GOT3 (cell line): ENCODE data around the gene SLC38A5.

Experiments
- DNase-seq: peaks from one replicate; lab custom pipeline; 2025; ENCODE audit warnings: mixed read lengths; lab: John Stamatoyannopoulos, UW

The SLC38A5 gene

DNA sequence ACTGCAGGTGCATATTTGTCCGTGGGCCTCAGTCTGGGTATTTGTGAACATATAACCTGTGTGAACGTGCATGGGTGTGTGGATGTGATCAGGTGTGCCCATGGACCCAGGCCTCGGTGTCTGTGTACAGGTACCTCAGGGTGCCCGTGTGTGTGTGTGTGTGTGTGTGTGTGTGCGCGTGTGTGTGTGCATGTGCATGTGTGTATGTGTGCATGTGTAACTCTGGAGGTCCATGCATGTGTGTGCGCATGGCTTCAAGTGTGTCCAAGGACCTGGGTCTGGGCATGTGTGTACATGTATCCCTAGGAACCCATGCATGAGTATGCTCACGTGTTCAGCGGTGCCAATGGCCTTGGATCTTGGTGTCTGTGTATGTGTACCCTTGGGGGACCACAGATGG, 21.7 kb upstream of the SLC38A5 start:
- no peak for DNase-seq

DNA sequence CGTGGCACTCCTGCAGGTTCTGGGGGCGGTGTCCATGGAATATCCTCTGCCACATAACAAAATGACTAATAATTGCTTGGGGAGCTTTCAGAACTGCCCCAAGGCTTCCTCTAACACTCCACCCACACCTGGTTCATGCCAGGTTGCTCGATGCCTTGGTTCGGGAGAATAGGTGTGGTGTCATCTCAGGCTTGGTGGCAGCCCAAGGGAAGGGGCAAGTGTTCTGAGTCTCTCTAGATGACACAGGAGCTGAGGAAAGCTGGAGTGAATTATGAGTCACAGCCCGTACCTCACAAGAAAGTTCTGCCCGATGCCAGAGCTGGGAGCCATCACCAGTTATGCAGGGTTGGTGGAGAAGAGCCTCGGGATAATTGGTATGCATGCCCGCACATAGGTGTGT, 20.6 kb upstream of the SLC38A5 start:
- no peak for DNase-seq

DNA sequence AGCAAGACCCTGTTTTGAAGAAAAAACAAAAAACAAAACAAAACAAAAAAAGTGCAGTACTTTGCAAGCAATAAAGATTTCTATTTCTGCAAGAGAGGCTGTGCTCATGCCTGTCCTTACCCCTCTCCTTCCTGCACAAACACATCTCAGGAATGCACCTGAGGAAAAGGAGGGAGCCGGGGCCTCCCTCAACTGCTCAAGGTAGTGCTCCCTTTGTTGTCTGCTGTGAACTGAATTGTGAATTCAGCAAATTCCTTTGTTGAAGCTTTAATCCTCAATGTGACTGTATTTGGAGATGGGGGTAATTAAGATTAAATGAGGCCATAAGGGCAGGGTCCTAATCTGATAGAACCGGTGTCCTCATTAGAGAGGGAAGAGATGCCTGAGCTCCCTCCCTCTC, 19.8 kb upstream of the SLC38A5 start:
- no peak for DNase-seq

DNA sequence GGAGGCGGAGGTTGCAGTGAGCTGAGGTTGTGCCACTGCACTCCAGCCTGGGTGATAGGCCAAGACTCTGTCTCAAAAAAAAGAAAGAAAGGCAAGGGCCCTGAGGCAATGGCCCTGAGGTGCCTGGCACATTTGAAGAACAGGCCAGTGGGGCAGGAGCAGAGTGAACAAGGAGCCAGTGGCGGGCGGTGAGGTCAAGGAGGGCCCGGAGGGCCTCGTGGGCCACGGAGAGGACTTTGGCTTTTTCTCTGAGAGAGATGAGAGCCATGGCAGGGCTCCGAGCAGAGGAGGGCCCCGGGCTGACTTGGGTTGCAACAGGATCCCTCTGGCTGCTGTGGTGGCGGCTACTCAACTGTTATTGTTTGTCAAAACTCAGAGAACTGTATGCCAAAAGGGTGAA, 19.2 kb upstream of the SLC38A5 start:
- no peak for DNase-seq

DNA sequence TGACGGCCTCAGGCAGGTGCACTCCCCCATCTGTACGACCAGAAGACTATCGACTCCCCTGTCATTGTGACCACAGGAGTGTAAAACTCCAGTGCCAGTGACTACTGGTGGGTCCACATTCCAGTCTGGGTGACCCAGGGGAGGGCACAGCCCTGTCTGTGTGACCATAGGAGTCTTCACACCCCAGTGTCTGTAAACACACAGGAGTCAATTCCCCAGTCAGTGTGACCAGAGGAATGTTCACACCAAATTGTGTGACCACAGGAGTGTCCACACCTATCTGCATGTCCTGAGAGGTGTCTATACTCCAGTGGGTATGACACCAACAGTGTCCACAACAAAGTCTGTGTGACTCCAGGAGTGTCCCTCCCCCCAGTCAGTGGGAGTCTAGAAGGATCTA, 18.0 kb upstream of the SLC38A5 start:
- DNase-seq = no peak

DNA sequence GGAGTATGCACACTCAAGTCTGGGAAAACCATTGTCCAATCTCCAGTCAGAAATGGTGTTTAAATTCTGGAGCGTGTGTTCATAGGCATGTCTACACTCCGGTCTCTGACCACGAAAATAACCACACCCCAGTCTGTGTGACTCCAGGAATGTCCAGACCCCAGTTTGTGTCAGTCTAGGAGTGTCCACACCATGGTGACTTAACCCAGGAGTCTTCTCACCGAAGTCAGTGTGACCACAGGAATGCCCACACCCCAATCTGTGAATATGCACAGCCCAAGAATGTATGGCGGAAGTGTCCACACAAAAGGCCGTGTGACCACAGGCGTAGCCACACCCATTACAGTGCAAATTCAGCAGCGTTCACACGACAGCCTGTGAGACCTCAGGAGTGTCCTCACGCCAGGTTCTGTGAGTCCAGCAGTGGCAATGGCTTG, 17.3 kb upstream of the SLC38A5 start:
- no peak for DNase-seq

DNA sequence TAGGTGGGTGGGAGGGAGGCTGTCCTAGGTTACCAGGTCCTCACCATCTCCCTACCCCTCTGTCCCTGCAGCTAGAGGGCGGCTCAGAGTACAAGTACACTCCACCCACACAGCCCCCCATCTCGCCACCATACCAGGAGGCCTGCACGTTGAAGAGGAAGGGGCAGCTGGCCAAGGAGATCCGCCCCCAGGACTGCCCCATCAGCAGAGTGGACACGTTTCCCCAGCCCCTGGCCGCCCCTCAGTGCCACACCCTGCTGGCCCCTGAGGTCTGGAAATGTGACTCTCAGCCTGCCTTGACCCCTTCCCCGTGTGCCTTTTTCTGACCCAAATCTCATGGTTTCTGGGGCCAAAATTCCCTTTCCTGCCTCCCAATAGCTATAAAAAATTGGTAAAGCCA, 12.5 kb upstream of the SLC38A5 start:
- no peak for DNase-seq

DNA sequence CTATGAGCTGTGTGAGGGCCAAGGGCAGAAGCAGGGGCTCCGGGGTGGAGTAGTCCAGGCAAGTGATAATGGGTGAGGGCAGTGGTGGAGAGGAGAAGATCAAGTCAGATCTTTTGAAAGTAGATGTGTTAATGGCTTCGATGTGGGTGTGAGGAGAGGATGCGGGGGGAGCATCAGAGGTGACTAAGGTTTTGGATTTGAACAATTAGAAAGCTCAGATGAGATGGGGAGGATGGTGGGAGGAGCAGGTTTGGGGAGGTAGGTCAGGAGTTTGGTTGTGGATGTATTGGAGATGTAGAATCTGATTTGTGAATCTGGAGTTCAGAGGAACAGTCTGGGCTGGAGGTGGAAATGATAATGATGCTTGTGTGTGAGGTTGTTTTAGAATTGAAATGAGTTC, 10.5 kb upstream of the SLC38A5 start:
- DNase-seq = no peak

DNA sequence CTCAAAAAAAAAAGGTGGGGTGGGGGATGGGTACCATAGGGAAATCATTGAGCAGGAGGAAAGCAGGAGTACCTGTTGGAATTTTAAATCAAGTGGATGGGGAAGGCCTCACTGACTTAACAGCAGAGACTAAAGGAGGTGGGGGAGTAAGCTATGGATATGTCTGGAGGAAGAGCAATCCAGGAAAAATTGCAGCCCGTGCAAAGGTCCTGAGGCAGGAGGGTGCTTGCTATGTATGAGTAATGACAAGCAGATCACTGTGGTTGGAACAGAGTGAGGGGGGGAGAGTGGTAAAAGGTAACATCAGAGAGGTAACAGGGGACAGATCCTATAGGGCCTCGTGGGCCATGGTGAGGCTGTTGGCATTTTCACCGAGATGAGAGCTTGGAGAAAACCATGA, 10.1 kb upstream of the SLC38A5 start:
- no peak for DNase-seq

DNA sequence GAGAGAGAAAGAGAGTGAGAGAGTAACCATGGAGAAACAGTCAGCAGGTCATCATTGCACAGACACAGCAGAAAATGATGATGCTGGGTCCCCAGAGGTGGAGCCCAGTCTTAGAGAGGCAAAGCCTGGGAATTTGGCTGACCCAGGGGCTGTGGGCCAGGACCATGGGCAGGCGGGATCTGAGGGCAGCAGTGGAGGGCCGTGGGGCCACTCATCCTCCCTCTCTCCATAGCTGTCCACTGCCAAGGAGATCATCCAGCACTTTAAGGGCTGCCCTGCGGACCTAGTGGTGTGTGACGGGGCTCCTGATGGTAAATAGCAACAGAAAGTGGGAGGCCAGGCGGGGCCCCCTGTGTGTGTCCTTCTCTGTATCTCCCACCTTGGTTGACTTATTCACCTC, 8.7 kb upstream of the SLC38A5 start:
- DNase-seq = no peak

DNA sequence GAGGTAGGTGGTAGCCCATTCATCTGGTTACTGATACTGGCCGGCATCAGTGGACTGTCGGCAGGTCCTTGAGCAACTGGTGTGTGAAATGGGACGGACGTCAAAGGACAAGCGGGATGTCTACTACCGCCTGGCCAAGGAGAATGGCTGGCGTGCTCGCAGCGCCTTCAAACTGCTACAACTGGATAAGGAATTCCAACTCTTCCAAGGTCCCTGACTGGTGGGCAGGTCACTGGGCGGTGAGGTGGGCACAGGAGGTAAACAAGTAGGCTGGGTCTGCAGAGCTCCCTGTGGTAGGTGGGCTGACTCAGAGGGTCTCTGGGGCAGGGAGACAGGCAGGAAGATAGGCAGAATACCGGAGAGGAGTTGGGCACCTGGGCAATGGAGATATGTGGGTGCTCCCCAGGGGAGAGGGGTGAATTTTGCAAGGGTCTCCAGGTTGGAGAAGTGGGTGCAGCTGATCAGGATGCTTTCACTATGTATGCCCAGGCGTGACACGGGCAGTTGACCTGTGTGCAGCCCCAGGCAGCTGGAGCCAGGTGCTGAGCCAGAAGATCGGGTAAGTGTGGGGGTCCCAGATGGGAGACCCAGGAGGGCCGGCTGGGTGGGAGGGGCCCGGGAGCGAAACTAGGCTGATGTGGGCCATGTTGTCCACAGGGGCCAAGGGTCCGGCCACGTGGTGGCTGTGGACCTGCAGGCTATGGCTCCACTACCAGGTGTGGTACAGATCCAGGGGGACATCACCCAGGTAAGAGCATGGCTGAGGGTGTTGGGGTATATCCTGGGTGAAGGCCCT, 8.1 kb upstream of the SLC38A5 start:
- no peak for DNase-seq

DNA sequence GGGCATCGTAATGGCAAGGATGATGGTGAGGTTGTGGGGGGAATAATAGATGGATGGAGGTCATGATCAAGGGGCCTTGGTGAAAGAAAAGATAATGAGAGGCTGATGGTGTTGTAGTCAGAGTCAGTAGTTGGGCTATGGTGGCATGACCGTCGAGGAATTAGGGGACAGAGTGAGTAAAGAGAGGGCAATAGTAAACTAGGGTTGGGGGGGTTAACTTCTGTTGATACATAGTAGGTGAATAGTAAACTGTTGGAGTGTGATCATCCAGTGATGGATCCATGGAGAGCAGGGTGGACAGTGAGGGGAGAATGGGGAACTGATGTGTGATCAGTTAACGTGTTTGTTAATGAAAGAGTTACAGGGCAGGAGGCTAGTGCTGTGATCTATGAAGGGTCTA, 6.9 kb upstream of the SLC38A5 start:
- DNase-seq = no peak

DNA sequence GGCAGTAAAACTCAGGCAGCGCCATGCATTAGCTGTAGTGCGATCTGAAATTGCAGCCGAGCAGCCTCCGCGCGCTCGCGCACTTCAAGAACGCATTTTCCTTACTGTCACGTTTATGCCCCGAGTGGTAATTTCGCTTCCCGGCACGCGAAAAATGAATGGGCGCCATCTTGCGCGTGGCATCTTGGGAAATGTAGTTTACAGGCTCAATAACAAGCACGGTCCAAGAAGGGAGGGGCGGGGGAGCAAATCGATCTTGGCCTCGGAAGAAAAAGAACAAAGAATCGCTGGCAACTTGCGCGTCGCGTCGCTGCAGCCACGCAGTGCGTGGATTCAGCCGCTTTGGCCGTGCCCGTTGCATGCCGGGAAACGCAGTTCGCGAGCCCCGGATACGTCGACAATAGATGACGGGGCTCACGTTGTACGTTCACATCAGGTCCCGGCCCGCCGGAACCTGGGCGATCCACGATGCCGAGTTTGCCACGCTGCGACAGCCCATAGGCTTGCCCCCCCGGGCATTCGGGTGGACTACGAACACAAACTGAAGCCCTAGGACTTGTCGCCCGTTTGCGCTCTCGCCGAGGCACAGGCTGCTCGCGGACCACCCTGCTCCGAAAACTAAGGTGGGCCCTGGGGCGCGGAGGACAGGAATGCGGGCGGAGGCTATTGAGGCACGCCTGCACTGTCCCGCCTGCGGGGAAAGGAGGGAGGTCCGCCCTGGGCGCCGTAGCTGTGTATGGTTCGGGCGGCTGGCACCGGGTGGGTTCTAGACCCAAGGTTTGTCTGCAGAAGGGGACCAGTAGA, 5.9 kb upstream of the SLC38A5 start, which contains the start of gene FTSJ1:
TSS of gene FTSJ1 (plus strand) at position 426 of the 804 bp plus-strand sequence. CDS start 1,849 bp downstream, outside the sequence.
- peak; percentile 37 for DNase-seq

DNA sequence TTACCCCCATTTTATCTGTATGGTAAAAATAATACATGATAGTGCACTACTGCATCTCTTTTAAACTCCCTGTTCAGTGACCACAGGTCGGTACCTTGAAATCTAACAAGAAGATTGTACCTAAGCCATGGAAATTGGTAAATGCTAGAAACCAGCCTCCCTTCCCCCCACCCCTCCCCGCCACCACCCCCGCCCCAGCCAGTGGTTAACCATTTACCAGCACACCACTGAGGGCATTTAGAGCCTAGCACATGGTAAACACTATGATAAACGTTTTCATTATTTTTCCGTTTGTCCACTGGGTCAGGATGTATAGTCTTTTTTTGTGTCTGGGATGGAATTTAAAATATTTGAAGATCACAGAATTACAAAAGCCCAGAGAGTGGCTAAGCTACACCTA, 5.2 kb upstream of the SLC38A5 start:
- DNase-seq = no peak

DNA sequence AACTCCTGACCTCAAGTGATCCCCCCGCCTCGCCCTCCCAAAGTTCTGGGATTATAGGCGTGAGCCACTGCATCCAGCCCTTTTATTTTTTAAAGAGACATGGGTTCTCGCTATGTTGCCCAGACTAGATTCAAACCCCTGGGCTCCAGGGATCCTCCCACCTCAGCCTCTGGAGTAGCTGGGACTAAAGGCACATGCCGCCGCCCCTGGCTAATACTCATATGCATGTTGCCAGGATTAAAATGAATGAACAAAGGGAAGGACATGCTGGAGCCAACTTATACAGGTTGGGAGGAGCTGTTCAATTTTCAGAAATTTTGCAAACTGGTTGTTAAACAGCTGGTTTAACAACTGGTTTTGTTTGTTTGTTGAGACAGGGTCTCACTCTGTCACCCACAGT, 4.5 kb upstream of the SLC38A5 start:
- DNase-seq = no peak

DNA sequence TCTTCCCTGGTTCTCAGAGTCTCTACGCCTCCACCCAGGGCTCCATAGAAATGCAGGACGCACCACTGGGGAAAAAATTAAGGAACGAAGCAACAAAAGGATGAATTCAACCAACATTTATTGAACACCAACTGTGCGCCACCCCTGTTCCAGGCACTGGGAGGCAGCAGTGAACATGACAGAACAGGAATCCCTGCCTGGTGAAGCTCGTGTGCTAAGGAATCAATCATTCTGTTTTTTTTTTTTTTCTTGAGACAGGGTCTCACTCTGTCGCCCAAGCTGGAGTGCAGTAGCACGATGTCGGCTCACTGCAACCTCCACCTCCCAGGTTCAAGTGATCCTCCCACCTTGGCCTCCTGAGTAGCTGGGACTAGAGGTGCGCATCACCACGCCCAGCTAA, 4.1 kb upstream of the SLC38A5 start:
- DNase-seq = no peak

DNA sequence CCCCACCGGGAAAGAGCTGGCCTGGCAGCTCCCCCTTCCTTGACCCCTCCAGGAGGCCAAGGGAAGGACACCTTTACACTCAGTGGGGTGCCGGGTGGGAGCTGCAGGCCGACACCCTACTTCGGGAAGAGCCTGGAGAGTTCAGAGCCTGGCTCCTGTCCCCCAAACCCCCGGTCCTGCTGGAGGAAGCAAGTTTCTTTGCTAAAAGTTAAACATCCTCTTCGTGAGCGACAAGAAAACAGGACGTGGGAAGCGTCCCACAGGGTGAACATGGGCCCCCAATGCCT, 3.6 kb upstream of the SLC38A5 start:
- no peak for DNase-seq

DNA sequence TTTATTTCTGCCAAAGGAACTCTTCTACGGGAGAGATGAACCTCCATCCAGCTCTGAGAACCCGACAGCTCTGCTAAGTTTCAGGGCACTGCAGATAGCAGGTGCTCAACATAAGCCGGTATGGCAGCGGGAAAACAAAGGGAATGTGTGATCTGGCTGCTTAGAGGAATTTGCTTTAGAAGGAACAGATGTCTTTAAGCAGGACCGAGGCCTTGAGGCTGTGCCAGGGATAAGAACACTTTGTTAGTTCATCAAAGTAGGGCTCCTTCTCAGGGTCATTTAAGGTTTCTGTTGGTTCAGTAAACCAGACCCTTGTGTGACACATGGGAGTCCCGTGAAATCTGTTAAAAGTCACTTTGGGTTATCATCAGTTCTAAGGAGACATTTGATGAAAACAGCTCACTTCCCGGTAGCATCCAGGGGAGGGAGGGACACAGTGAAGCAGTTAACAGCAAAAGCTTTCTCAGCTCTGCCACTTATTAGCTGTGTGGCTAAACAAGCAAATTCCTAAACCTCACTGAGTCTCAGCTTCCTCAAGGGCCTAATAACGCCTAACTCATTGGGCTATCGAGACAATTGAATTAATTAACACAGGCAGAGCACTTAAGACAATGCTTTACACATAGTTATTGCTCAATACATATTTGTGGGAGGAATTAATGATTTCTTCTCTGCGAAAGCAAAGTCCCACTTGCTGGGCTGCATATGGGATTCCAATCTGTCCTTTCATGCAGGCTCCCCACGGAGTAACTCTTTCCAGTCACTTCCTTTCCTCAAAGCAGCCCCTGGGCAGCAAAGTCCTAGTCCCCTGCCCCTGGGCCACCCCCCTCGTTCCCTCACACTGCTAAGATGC, 3.0 kb upstream of the SLC38A5 start:
- DNase-seq = no peak

DNA sequence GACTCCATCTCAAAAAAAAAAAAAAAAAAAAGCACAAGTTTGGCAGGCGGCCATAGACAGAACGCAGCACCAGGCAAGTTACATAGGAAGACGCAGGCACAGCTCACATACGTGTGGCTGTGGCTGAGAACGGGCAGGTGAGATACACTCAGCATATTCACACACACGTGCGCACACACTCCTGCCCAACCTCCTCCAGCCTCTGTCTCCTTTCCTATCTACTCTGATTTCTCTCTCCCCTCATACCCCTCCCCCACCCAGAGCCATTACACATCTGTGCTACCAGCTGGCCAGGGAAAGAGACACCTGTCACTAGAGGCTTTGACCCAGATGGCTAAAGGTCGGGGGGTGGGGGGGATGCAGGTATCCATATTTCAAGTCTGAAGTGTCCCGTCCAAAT, 2.2 kb upstream of the SLC38A5 start:
- DNase-seq = no peak

DNA sequence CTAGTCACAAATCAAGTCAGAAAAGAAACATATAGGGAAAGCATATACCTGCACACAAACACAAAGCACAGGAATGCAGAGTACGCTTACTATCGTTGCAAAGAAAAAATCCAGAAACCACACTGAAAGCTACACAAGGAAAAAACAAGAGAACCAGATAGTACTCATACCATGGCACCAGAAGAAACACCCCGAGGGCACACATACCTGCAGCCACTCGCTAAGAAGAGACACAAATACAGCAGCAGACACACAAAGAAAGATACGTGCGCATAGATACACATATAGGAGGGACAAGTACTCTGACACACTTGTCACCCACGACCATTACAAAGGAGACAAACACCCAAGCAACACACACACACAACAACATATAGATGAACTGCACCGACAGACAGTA, 1.4 kb upstream of the SLC38A5 start:
- no peak for DNase-seq

DNA sequence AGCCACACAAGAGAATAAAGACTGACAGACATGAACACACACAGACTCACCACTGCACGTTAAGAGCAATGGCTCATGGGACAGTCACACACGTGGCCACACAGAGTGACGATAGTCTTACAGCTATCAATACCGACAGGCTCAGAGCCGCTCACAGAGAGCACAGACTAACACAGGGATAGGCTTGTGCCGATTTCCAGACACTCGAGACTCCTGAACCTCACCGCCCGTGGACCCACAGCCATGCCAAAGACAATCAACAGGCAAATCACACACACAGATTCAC, 716 bp upstream of the SLC38A5 start:
- DNase-seq = no peak

DNA sequence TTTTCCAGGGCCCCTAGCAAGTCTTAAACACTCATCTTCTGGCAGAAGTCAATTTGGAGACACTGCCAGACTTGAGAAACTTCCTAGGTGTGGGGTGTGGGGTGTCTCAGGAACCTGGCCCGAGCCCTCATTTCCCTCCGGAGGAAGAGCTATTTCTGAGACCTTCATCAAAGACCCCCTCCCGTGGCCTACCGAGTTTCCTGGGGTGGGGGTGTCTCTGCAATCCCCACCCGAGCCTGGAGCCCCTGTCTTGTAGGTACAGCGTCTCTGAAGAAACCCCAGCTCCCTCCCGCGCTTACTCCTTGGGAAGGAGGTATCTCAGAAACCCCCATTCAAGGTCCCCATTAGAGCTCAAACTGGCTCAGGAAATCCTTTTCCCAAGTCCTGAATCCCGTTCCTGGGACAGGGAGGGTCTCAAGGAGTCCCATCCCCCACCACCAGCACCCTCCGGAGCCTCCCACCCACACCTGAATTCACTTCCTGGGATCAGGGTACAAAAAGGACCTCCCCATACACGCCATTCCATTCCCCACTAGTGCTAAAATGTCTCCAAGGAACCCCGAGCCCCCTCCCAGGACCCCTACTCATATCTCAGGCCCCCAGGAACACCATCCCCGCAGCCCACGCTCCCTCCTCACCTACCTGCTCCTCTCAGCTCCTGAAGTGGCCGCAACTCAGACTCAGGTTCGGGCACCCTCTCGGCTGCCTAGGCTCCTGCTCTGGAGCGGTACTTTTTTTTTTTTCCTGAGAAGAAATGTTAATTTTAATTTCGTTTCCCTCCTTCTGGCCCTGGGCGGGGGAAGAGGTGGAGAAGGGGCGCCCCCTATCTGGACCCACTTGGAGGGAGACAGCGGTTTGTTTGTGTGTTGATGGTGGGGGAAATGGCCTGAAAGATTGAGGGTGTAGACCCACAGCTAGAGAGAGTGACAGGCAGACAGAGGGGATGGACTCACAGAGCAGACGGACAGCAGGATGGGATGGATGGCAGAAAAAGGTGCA, 1.1 kb downstream of the SLC38A5 start:
- no peak for DNase-seq
